Fibroblast of skin of right quadriceps (primary cell): ENCODE data around the gene PLD1.
A peak's percentile ranks its signal among the peaks of the same experiment; 100 is the strongest.
"Not testable (repeated sequence)": the region's sequence is repeated elsewhere in the genome, so short reads cannot be mapped to it uniquely, and the experiment has no call there.

Source experiments
- DNase-seq: peaks from one replicate; pipeline ENCODE4 v3.0.0-alpha.2; 2013

PLD1 gene

GRCh38 chr3:171736556-171736955, 73.7 kb downstream of the PLD1 start:
- DNase-seq, result no peak

- DNase-seq, result no peak
Measured at GRCh38 chr3:171733561-171733960, 76.7 kb downstream of the PLD1 start.

GRCh38 chr3:171732756-171733155, 77.5 kb downstream of the PLD1 start:
- no peak for DNase-seq

- DNase-seq, result no peak
Measured at GRCh38 chr3:171731691-171732090, 78.6 kb downstream of the PLD1 start.

- DNase-seq, result no peak
Measured at GRCh38 chr3:171729452-171730334, 80.6 kb downstream of the PLD1 start.

- no peak for DNase-seq
Measured at GRCh38 chr3:171727288-171727687, 83.0 kb downstream of the PLD1 start.

GRCh38 chr3:171718493-171719185, 91.6 kb downstream of the PLD1 start:
- no peak for DNase-seq

GRCh38 chr3:171715155-171715554, 95.1 kb downstream of the PLD1 start:
- no peak for DNase-seq

- DNase-seq, result peak; percentile 70
Measured at GRCh38 chr3:171712171-171712938, 97.9 kb downstream of the PLD1 start.

- DNase-seq, result peak; percentile 37
Measured at GRCh38 chr3:171711461-171712170, 98.7 kb downstream of the PLD1 start.

- no peak for DNase-seq
Measured at GRCh38 chr3:171710359-171710758, 99.9 kb downstream of the PLD1 start.

- DNase-seq, result no peak
Measured at GRCh38 chr3:171704814-171705213, 105.5 kb downstream of the PLD1 start.

GRCh38 chr3:171704002-171704401, 106.3 kb downstream of the PLD1 start:
- DNase-seq, result peak; percentile 42

- DNase-seq, result no peak
Measured at GRCh38 chr3:171703144-171703543, 107.1 kb downstream of the PLD1 start.

- no peak for DNase-seq
Measured at GRCh38 chr3:171700653-171701052, 109.6 kb downstream of the PLD1 start.

GRCh38 chr3:171700157-171700556, 110.1 kb downstream of the PLD1 start:
- no peak for DNase-seq

- DNase-seq, result no peak
Measured at GRCh38 chr3:171699601-171700000, 110.7 kb downstream of the PLD1 start.

GRCh38 chr3:171696805-171697204, 113.5 kb downstream of the PLD1 start:
- DNase-seq, result no peak

GRCh38 chr3:171695426-171695825, 114.9 kb downstream of the PLD1 start:
- peak; percentile 20 for DNase-seq

GRCh38 chr3:171694888-171695287, 115.4 kb downstream of the PLD1 start:
- DNase-seq, result no peak

- DNase-seq, result not testable (repeated sequence)
Measured at GRCh38 chr3:171692551-171692950, 117.7 kb downstream of the PLD1 start.

- DNase-seq, result no peak
Measured at GRCh38 chr3:171691485-171691884, 118.8 kb downstream of the PLD1 start.

GRCh38 chr3:171690281-171690680, 120.0 kb downstream of the PLD1 start:
- no peak for DNase-seq
